OCI-M1 (cell line): ENCODE data around the gene KCNC1.

Experiments used
- DNase-seq: peaks from one replicate; lab custom pipeline; 2025; lab: John Stamatoyannopoulos, UW

The KCNC1 gene

DNA sequence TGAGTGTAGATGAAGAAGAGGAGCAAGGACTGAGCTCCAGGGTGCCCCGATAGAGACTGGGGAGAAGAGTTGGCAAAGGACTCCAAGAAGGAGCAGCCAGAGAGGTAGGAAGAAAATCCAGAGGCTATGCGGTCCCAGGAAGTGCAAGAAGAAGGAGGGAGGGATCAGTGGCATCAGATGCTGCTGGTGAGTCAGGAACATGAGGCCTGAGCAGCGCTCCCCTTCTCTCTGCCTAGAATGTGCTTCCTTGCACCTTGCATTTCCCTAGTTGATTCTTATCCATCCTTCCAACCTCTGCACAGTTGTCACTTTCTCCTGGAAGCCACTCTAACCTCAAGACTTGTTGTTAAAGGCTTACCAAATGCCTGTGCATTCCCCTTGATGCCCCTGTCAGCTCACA, 21.3 kb downstream of the KCNC1 start:
- DNase-seq: no peak

GRCh38 chr11:17760102-17761029, 25.8 kb downstream of the KCNC1 start:
- DNase-seq: peak; percentile 27

- peak; percentile 37 for DNase-seq
These were observed 27.9 kb downstream of the KCNC1 start for GRCh38 chr11:17762309-17762974.

- no peak for DNase-seq
These were observed 28.7 kb downstream of the KCNC1 start for GRCh38 chr11:17763244-17763643.

DNA sequence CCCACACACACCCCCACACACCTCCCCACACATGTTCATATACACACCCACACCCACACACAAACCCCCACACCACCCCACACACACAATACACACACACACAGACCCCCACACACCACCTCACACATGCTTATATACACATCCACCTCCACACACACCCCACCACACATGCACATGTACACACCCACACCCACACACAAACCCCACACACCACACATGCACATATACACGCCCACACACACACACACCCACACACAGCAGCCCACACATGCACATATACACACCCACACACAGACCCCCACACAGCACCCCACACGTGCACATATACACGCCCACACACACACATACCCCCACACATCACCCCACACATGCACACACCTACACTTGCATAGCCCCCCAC, 29.1 kb downstream of the KCNC1 start:
- DNase-seq: no peak

DNA sequence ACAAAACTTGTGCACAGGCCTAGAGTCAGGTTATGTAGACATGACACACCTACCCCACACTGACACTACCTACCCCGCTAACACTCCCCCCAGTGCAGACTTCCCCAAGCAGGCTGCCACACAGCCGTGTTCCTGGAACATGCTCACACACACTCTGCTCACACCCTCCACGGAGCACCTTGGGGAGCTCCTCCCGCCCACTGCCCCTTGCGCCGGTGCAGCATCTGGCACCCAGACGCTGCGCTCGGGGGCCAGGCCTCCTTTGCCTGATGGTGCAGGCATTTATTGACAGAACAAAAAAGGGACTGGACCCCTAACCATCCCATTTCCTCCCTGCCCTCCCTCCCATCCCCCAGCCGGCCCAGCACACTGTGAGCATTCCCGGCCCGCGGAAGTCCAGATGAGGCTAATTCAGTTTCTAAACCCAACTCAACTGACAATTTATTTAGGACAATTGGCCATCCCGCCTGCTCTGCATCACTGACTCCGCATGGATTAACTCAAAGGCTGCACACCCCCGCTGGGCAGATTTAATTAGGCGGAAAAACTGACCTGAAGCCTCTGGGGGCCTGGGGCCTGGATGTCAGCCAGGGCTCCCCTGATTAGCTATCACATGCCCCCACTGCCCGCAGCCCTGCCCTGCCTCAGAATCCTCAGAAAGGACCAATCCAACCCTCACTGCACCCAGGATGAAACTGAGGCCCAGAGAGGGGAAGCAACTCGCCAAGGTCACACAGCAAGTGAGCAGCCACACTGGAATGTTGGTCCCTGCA, 30.1 kb downstream of the KCNC1 start:
- no peak for DNase-seq

DNA sequence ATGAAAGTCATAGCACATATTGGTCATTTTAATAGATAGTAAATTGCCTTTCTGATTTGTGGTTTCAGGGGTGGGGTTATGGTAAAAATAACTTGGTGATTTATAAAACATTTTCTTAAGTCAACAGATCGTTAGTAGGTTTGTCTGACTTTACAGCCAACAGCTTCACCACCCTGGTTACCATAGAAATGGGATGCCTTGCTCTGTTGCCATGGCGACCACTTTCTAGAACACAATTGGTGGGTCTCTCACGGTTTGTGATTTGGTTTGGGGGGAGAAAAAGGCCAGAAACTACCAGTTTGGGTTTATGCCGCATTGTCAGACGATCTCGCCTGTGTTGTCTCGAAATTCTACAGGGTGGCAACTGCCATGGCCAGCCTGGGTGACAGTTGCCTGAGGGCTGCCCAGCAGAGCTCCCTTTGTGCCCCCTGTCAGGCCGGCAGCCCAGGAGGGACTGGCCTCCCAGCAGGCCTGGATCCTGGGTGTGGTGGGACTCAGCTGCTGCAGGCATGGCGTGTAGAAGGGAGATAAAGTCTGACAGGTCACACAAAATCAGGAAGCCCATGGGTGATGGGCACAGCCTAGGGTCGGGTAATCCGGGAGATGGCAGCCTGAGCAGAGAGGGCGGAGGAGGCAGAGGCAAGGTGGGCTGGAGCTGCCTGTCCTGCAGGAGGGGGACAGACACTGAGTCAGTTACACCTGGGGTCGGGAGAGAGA, 30.9 kb downstream of the KCNC1 start:
- DNase-seq: peak; percentile 10

DNA sequence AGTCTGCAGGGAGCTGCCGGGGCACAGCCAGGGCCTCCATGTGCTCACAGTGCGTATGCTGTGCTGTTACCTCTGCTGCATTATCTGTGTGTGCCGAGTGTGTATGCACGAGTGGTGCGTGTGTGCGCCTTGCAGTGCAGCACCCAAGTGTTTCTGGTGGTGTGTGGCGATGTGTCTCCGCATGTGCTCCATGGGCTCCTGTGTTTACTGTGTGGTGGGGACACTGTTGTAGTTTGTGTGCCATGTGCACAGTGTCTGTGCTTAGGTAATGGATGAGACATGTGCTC, 31.4 kb downstream of the KCNC1 start:
- no peak for DNase-seq

DNA sequence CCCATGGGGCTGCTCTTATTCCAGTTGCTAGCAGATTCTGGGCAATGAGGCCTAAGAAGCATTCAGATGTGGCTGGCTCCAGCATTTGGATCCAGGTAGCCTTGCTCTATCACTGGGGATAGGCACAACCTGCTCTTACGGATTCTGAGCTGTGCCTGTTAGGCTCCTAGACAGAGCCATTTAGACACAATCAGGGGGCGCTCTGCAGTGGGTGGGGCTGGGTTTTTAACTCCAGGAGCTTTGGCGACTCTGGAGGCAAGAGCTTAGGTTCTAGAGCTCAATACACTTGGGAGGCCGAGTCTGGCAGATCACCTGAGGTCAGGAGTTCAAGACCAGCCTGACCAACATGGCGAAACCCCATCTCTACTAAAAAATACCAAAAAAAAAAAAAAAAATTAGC, 32.0 kb downstream of the KCNC1 start:
- DNase-seq: no peak

DNA sequence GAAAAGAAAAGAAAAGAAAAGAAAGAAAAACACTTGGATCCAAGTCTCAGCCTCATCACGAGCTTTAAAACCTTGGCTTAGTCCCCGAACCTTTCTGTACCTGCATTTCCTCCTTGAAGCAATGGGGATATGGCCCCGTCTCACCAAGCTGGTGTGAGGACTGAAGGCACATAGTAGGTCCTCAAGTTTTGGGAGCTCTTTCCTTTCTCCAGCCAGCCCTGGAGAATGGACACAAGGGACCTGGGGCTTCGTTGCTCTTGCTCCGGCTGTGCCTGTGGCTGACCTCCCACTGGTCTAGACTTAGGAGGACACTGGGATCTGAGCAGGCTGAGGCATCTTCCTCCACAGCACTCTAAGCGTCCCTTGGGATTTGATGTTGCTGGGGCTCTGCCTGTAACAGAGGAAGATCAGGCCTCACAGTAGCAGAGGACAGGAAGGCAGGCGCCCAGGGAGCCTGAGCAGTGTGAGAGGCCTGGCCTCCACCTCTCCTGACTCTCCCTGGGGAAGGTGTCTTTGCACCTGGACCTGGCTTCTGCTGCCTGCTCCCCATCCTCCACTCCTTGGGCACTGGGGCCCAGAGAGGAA, 32.8 kb downstream of the KCNC1 start:
- DNase-seq: no peak

GRCh38 chr11:17767914-17768313, 33.3 kb downstream of the KCNC1 start:
- DNase-seq: no peak

DNA sequence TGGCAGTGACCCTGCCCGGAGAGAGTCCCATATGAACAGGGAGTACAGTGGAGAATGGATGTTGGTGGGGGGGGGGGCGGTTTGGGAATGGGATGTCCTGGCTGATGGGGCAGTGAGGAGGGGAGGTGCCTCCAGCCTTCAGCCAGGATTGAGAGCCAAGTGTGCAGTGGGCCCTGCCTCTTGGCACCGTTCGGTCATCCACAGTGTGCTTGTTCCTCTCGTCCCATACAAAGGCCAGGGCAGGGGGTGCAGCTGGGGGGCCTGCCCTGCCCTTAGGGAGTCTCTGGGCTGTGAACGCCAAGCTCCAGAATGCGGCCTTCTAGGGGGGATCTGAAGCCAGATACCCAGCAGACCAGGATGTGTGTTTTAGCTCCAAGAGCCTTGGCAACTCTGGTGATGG, 34.0 kb downstream of the KCNC1 start:
- no peak for DNase-seq

DNA sequence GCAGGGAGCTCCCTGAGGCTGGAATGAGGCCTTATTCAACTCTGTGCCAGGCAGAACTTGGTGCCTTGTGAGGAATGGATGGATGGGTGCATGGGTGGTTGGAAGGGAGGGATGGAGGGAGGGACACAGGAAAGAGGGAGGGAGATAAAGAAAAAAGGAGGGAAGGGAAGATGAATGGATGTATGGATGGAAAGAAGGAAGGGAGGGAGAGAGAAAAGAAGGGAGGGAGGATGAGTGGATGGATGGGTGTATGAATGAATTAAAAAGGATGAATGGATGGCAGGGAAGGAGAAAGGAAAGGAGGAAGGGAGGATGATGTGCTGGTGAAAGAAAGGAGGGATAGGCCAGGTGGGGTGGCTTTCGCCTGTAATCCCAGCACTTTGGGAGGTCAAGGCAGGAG, 34.6 kb downstream of the KCNC1 start:
- DNase-seq: no peak

- peak; percentile 60 for DNase-seq
These were observed 35.6 kb downstream of the KCNC1 start for GRCh38 chr11:17770048-17770652.

- DNase-seq: no peak
These were observed 36.3 kb downstream of the KCNC1 start for GRCh38 chr11:17770917-17771316.

DNA sequence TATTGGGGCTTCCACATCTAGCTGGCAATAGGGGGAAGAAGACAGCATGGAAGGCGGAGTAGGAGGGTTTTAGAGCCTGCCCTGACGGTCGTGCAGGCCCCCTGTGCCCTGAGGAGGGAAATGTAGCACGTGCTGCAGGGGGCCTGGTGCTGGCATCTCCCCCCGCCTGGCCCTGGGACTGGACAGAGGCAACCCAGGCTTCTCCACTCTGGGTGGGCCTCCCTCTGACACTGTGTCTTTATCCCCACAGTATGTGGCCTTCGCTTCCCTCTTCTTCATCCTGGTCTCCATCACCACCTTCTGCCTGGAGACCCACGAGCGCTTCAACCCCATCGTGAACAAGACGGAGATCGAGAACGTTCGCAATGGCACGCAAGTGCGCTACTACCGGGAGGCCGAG, 36.8 kb downstream of the KCNC1 start:
- DNase-seq: no peak

DNA sequence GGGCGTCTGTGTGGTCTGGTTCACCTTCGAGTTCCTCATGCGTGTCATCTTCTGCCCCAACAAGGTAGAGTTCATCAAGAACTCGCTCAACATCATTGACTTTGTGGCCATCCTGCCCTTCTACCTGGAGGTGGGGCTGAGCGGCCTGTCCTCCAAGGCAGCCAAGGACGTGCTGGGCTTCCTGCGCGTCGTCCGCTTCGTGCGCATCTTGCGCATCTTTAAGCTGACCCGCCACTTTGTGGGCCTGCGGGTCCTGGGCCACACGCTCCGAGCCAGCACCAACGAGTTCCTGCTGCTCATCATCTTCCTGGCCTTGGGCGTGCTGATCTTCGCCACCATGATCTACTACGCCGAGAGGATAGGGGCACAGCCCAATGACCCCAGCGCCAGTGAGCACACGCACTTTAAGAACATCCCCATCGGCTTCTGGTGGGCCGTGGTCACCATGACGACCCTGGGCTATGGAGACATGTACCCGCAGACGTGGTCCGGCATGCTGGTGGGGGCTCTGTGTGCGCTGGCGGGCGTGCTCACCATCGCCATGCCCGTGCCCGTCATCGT, 37.3 kb downstream of the KCNC1 start:
- no peak for DNase-seq

DNA sequence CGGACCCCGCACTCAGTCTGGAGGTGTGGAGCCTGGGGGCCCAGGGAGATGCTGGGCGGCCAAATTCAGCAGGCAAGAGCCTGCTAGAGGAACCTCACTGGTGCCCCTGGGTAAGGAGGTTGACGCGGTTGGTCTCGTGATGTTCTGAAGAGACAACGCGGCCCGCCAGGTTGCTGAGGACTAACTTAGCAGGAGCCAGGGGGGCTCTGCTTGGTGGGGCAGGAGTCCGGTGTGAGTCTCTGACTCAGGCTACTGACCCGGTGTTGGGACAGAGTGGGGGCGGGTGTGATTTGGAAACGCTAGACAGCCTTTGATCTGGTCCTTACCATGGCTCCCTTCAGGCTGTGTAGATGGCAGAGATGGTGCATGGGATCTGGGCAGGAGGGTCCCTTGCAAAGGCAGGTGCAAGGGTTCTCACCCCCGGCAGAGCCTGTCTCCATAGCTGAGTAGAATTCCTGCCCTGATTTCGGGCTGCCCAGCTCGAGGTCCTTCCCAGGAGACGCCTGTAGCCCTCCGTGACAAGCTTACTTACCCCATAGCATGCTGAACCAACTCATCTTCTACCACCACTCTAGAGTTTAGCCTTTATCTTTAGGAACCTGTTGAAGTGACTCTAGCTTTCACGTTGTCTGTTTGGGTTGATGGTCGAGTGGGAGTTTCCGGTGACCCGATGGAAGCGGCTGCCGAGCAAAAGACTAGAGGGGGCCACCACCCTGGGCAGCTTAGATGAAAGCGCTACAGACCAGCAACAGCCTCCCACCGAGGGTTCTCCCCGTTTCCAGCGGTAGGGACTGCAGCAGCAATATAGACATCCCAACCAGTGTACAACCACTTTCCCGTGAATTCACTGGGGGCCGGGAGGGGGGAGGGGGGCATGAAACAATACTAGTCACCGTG, 38.4 kb downstream of the KCNC1 start:
- DNase-seq: no peak

DNA sequence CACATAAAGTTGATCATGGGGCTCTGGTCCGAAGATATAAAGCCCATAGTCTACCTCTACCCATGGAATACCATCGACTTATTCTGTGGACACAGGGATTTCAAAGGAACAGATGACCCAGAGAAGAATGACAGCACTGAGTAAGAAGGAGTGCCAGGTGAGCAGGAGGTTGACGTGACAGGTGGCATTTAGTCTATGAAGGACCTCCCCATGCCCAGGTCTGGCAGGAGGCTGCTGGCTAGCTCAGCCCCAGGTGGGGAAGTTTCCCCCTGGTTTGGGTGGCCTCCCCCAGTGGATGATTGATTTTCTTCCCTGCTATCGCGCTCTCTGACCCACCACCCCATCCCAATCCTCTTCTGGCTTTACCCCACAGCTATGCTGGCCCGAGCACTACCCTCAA, 39.1 kb downstream of the KCNC1 start:
- DNase-seq: no peak
